ENCODE results near the gene KCNIP4.

The KCNIP4 gene

DNA sequence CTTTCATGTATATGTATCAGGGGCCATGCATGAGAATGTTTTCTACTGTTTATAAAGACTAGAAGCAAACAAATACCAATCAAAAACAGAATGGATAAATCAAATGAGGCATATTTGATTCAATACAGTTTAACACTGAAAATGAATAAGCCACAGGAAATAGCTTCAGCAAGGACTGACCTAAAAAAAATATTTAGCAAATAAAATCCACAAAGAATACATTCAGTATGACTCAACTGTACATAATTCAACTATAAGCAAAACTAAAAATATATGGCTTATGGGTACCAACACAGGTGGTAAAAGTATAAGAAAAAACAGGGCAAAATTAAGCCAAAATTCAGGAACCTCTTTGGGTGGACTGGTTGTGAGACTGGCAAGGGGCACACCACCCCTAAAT is 112.9 kb downstream of the KCNIP4 start:
- no peak for DNase-seq

DNA sequence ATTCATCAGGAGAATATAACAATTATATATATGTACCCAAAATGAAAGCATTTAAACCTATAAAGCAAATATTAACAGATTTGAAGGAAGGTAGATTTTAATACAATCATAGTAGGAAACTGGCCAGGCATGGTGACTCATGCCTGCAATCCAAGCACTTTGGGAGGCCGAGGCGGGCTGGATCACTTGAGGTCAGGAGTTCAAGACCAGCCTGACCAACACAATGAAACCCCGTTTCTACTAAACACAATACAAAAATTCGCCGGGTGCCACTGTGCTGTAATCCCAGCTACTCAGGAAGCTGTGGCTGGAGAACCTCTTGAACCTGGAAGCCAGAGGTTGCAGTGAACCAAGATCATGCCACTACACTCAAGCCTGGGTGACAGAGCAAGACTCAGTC is 118.3 kb downstream of the KCNIP4 start:
- DNase-seq, result no peak

DNA sequence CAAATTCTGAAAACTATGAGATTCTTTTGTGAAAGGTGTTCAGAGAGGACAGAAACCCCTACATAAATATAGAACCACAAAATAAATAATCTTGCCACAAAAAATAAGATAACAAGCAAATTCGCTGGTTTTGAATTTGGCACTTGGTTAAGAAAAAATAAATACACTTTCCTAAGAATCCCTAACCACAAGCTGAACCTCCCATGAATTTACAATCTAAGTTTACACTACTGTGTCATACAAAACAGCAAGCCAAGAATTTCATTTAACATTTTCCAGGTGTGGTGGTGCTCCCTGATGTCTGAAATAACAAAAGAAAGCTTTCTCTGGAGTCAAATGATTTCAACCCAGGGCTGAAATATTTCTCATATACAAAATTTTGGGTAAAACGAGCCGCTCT is 121.0 kb downstream of the KCNIP4 start:
- DNase-seq, result no peak

DNA sequence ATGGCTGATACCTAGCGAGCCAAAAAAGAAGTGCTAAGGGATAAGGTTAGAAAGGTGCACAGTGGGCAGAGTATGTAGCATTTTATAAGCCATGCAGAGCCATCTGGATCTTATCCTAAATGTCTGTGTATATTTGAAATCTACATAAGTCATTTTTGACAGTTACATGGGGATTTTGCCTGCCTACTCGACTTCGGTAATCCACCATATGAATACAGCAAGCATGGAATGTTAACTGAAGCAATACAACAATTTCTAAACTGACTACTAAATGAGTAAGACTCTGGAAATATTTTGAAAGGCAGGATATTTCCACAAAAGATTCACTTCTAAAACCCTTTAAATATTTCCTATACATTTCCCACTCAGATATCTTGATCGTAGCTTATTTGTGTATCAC is 122.5 kb downstream of the KCNIP4 start:
- DNase-seq, result no peak

DNA sequence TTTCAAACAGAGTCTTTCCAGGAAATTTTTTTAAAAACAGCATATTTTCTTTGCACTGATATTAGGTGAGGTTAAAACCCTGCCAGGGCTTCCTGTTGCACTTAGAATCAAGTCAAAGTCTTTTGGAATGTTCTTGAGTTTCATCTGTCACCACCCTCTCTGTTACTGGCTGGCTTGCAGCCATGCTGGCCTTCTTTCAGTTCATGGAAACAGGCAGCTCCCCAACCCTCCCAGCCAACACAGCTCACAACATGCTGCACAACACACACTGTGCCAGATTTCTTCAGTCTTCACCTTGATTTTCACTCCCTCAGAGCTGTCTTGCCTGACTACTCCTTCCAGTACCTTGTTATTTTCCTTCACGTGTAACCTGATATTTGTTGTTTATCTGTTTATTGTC is 129.5 kb downstream of the KCNIP4 start:
- no peak for DNase-seq

DNA sequence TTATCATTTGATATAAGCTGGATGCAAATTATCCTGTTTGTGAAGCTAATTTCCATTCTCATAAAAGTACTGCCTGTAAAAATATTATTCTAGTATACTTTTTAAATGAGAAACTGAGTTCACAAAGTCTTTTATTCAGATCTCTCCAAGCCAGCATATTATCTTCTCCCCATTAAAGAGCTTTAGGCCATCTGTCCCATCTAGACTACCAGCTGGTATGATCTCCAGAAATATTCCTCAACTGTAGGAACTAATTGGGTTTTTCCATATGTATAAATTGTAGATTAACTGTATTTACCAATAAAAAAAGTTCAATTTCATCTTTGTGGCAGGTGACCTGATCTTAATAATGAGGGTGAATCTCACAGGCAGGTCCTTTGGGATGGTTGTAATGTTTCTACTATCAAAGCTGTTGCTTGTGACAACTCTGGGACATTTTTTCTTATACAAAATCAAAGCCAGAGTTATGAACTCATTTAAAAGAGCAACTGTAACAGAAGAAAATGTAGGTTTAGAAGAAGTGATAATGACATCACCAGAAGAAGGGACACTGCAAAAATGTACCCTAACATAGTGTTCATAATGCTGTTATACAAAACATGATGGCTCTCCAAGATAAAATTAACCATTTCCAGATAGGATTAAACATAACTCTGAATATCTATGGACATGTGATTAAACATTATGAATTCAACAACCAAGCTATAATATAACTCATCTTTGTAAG is 132.8 kb downstream of the KCNIP4 start:
- no peak for DNase-seq

DNA sequence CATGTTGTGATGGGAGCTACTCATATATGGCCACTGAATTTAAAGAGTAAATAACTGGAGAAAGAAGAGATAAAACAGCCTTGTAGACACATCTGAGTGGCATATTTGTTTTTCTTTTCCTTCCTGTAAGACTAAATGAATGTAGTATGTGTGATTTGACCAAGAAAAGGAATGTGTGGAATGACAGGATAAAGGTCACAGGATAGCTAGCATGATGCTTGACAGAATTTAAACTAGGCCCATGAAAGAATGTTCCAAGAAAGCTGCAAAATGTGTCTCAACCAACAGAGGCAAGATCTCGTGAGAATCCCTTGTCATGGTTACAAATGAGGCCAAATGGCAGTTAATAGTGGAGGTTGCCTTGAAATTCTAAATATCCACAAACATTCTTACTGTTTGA is 137.0 kb downstream of the KCNIP4 start:
- DNase-seq, result no peak

DNA sequence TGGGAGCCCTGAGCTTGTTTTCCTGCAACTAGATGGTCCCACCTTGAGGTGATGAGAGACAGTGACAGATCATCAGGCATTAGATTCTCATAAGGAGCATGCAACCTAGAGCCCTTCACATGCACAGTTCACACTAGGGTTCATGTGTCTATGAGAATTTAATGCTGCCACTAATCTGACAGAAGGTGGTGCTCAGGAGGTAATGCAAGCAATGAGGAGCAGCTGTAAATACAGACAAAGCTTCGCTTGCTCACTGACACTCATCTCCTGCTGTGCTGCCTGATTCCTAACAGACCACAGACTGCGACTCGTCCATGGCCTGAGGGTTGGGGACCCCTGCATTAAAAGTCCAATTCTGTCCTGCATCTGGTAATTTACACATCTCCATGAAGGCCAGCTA is 141.6 kb downstream of the KCNIP4 start:
- no peak for DNase-seq

DNA sequence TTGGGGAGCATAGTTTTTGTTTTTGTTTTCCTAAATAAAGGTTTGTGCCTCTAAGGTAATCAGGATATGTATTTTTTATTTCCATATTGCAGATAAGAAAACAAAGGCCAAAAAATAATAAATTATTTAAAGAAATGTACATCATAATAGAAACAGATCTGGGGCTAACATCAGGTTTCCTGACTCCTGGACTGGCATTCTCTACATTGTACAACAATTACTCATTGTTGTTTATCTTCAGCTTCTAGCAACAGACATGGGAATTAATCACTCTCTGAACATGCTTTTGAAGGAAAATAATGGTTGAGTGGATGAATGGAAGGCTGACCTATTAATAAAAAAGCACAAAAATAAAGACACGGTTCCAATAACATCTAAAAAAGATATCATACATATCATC is 146.2 kb downstream of the KCNIP4 start:
- DNase-seq, result no peak

DNA sequence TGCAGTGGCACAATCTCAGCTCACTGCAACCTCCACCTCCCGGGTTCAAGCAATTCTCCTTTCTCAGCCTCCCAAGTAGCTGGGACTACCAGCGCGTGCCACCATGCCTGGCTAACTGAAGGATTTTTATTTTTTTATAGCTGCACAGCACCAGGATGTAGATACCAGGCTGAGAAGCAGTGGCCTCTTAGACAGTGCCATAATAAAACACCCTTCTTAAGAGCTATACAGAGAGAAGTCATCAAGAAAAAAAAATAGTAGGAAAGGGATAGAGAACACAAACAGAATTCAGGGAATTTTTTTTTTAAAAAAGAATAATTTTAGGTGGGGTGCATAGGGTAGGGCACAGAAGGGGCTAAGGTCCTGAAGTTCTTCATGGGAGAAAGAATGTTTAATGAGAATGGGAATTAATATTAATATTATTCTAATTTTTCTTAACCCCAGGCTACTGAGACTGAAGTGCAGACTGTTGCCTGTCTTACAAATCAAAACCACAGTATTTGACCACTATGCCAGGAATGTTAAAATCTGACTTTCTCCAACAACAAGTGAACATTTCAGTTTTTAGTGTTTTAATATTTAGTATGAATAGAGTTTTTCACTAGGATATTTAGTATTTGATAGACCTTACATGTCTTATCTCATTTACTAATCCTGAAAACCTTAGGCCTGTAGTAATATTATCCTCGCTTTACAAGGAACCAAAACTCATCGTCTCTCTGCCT is 146.7 kb downstream of the KCNIP4 start:
- no peak for DNase-seq

DNA sequence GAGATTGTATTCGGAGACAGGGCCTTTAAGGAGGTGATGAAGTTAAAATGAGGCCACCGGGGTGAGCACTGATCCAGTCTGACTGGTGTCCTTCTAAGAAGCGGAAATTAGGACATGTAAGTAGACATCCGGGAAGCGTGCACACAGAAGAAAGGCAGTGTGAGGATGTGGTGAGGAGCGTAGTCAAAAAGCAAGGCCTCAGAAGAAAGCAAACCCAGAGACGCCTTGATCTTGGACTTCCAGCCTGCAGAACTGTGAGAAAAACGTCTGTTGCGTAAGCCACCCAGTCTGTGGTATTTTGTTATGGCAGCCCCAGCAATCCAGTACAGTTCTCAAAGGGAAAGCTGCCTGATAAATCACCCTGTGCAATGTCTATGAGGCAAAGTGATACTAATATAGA is 153.5 kb downstream of the KCNIP4 start:
- DNase-seq, result no peak

DNA sequence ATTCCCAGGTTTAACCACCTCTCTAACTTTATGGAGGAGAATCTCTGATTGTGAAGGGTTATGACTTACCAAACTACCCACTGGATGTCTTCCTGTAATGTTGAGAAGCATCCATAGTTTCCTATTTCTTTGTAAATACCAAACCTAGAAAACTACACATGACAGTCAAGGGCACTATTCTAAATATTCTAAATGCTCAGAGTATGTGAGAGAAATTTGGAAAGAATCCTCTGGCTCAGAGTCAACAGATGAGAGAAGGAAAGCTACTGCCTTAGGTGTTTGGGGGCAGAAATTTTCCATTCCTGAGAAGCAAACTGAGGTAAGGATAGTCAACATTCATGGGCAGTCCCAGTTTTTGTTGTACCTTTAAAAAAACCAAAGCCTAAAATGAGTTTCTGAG is 155.8 kb downstream of the KCNIP4 start:
- no peak for DNase-seq

DNA sequence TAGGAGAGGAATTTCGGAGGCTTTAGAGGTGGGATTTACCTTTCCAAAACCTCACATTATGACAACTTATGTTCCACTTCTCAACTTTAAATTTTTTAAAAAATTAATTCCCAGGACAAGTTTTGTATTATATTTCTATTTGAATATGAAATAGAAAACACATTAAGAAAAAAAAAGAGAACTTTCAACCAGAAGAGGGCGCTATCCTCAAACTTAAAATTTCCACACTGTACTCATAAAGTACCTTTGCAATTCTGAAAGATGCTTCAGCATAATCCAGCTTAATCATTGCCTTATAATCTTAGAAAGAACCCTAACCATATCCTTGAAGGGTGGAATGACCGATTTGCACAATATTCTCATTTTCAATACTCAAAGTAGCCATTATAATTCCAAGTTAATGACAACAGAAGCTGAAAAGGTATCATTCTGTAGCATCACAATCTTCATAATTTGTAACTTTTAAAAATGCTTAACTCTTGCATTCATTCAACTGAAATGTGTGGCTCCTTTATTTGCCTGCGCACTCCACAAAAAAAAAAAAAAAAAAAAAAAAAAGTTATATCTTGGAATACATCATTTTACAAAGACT is 158.0 kb downstream of the KCNIP4 start:
- DNase-seq, result no peak

DNA sequence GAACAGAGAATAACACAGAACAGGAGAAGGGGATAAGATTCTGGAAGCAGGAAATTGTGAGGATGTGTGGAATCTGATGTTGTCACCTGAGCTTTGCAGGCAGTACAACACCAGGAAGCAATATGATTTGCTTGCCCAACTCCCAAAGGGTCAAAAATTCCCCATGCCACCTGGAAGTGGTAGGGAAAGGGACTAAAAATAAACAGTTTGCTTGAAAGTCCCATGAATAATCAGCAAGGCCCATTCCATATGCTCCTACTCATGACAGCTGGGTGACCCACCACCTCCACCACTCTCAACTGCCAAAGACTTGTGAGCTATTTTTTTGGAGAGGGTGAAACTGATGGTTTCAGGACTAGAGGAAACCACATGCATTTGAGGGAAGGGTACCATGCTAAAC is 168.4 kb downstream of the KCNIP4 start:
- no peak for DNase-seq

DNA sequence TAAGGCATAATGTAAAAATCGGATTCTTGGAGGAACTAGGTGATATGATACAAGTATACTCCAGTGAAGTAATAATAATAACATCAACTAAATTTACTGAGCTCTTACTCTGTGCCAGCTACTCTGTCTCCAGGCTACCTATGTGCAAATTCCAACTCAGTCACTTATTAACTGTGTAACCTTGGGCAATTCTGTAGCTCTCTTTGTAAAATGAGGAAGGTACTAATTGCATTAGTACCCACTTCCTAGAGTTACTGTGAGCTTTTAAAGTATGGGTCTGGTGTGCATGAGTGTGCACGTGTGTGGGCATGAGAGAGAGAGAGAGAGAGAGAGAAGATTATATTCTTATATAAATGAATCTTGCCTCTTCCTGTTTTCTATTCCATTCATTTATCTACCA is 169.9 kb downstream of the KCNIP4 start:
- DNase-seq, result no peak

DNA sequence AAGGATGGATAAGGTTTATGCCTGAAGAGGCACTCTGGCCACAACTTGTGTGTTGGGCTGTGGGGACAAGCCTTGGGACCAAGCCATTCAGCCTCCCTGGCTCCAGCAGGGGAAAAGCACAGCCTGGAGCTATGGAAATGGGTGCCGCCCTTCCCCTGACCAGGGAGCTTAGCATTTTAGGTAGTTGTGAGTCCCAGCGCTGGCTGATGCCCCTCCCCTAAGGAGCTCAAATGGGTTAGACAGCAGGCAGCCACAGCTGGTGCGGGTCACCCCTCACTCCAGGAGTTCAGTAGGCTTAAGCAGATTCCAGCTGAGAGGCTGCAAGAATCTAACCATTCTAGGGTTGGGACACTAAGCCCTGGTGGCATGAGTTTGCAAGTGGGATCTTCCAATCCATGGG is 172.9 kb downstream of the KCNIP4 start:
- no peak for DNase-seq

DNA sequence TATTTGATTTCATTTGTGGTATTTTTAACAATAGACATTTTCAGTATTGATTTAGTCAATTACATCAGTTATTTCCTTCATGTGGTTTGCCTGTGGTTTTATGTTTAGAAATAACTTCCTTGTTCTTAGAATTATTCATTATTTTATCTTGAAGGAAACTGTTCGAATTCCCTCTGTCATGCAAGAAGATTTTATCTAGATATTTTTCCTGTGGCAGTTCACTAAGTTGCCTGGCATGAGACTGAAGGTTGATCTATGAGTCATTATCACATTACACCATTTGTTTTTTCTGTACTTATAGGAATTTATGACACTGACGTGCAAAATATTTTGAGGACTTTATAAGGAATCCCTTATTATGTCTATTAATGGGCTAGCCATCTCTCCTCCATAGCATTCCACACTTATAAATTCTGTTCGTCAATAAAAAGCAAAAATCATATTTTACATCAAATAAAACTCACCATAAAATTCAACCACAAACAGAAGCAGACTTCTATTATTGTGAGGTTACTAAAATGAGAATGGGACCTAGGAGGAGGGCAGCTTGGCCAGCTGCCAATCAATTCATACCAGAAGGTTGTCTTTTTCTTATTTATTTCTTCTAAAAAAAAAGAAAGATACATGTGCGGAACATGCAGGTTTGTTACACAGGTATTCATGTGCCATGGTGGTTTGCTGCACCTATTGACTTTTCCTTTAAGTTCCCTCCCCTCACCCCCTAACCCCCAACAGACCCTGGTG is 179.0 kb downstream of the KCNIP4 start:
- no peak for DNase-seq

DNA sequence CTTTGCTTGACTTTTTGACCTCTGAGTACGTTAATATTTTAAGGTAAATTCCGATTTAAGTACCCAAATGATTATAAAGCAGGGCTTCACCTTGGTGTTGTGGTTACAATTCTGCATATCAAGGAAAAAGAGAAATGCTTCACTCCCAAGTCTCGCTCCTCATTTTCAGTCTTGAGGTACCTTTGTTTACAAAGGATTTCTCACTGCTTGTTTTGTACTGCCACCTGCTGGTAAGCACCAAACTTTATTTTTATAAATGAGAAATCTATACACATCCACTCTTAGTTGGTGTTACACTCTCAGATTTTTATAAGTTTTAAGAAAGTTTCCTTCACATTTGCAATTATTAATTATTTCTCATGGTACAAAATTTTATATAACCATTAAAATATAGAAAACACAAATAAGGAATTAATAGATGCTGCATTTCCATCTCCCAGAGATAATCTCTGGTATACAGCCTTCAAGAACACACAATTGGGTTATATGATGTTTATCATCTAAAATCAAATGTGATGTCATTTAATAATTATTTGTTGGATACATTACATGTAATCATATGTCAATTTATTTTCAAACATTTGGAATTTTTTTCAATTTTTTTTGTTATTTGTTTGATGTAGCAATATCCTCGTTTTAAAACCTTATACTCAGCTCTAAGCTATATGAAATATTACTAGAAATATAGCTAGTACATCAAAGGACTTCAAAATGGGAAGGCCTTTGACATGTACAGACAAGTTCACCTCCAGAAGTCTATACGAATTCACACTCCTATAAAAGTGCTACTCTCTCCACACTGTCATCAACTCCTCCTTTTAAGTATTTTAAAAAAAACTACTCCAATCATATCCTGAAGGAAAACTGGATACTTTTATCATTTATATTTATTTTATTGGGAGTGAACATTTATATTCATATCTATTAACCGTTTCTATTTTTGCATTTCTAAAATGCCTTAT is 179.9 kb downstream of the KCNIP4 start:
- DNase-seq, result no peak

DNA sequence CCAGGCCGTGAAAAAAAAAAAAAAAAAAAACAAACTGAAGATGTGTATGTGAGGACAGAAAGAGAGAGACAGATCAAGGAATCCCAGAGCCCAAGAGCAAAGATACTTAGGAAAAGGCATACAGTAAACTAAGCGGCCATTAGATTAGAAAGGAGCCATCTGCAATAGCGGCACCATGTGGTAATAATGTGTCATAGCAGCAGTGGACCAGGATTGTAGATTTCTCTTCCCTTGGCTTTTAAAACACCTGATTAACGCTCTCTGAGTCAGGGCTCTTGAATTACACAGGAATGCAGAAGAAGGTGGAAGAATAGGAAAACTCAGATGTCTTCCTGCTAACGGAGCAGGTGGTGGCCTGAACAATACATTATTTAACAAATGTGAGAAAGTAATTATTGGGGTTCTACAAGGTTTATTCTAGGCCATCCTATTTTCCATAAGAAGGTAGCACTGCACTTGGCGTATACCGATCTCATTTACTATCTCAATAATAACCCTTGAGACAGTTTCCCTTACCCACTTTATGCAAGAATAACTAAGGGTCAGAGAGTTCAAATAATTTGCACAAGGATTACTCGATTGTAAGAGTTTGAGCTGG is 182.7 kb downstream of the KCNIP4 start:
- no peak for DNase-seq

DNA sequence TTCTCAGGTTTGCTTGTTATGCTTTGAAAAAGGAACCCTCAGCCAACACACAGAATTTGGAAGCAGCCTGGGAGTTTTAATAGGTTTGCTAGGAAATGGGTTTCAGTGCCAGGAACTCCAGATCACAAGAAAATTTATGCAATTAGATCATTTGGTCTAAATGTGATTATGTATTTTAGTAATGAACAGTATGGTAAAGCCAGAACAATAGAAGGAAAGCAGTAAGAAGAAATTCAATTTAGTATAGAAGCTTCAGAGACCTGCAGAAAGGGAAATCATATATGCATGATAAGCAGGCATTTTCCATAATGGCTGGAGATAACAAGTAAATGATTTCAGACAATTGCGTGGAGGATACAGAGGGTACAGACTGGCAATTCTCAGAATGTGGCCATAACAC is 184.7 kb downstream of the KCNIP4 start:
- no peak for DNase-seq

DNA sequence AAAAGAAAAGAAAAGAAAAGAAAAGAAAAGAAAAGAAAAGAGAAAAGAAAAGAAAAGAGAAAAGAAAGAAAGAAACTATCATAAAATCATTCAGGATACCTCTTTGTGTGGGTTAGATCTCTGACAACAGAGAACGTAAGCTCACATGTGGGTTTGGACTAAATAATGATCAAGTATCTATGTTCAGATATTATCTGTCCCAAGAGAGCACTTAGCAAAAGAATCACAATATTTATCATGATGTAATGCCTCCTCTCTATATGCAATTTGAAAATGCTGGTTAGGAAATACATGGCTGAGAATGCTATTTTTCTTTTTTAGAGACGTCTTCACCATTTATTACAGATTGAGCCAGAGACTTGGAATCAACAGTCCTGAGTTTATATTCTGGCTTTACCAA is 191.3 kb downstream of the KCNIP4 start:
- no peak for DNase-seq
